ENCODE measurements around the gene CCR6. TPM values are rescaled to one million over a fixed set of nuclear protein-coding genes. Genes with fewer than 3 reads are reported as not detected.

Gene CCR6
- not detected in 2 replicates for total RNA-seq (2022)
- percentile 17 among the genes with signal in this experiment for Bru-seq, nascent RNA
- BruChase-seq, experiment 1, labeled RNA remaining after a 2-hour chase: percentile 36 among the genes with signal in this experiment
- percentile 18 among the genes with signal in this experiment for BruChase-seq, experiment 2, labeled RNA remaining after a 6-hour chase
- long read RNA-seq: 0 reads

- BruUV-seq (replicated peaks): no TSS peak
- Histone ChIP-seq H3K4me1 (peaks cover 16% of the 10 kb centered on the region), H3K9me3 (no peaks in the 10 kb centered on the region), H3K27me3 (replicated peaks; ENCODE audit: control insufficient read depth, insufficient read depth, low read length) (no peaks in the 10 kb centered on the region), H3K4me3 (ENCODE audit: low read depth, low read length) (no peak within 1 kb of the TSS), H3K36me3 (ENCODE audit: control insufficient read depth, insufficient read depth, low read length) (no peaks in the 10 kb centered on the region)
- H3K4me3 Mint-ChIP-seq (ENCODE audit: unreplicated experiment): peak within 1 kb of the TSS; percentile 18
- intact Hi-C loops (cut with micrococcal nuclease; ENCODE audit: unreplicated experiment): loop anchor here (5.0 kb wide), 1 partner anchor 126 kb away; the partner anchor contains the start of gene CEP43
- peak within 1 kb of the TSS; percentile 25 for H3K27ac Mint-ChIP-seq (ENCODE audit: unreplicated experiment)
- H3K36me3 Mint-ChIP-seq (ENCODE audit: insufficient read depth, unreplicated experiment): no peaks in the 10 kb centered on the region
- ChIA-PET POLR2A (no interaction called here), CTCF (interaction anchor here (0.6 to 6.1 kb wide), 4 partner anchors 16 to 348 kb away, joined by 3 to 90 read pairs (median 3); no protein-coding TSS in a partner anchor)
- no peaks in the 10 kb centered on the region for H3K9me3 Mint-ChIP-seq (ENCODE audit: unreplicated experiment)
- no peak for TF ChIP-seq CTCF (IDR thresholded peaks at IDR 0.05; ENCODE audit: insufficient read depth in 1 of 2, low read depth in 1 of 2, low read length in 1 of 2, severe bottlenecking in 1 of 2, unreplicated experiment in 1 of 2)
- peak in 1 of 2 experiments; percentile 43 for DNase-seq
- peaks cover 13% of the 10 kb centered on the region for H3K4me1 Mint-ChIP-seq (ENCODE audit: low read depth, unreplicated experiment)
- H3K27me3 Mint-ChIP-seq (ENCODE audit: insufficient read depth, unreplicated experiment): no peaks in the 10 kb centered on the region
Observed at GRCh38 chr6:167122827-167123657, at the start of gene CCR6. CCR6 (plus strand) TSS chr6:167123096; CDS start chr6:167136135, 13,039 bp downstream.

GRCh38 chr6:167073679-167074274 lies 49.1 kb upstream of the CCR6 start:
- H3K4me3 ChIP-seq (ENCODE audit: low read depth, low read length): no peak overlapping the region
- H3K27me3 ChIP-seq (replicated peaks; ENCODE audit: control insufficient read depth, insufficient read depth, low read length): no peaks in the 10 kb centered on the region
- intact Hi-C loops (cut with micrococcal nuclease; ENCODE audit: unreplicated experiment): no loop called here
- no peaks in the 10 kb centered on the region for H3K36me3 Mint-ChIP-seq (ENCODE audit: insufficient read depth, unreplicated experiment)
- peaks cover 3% of the 10 kb centered on the region; the same call in 1 of the 2 replicates for H3K9me3 ChIP-seq
- H3K9me3 Mint-ChIP-seq (ENCODE audit: unreplicated experiment): no peaks in the 10 kb centered on the region
- TF ChIP-seq CTCF (IDR thresholded peaks at IDR 0.05; ENCODE audit: insufficient read depth in 1 of 2, low read depth in 1 of 2, low read length in 1 of 2, severe bottlenecking in 1 of 2, unreplicated experiment in 1 of 2): no peak
- peaks cover 15% of the 10 kb centered on the region for H3K27me3 Mint-ChIP-seq (ENCODE audit: insufficient read depth, unreplicated experiment)
- H3K27ac Mint-ChIP-seq (ENCODE audit: unreplicated experiment): no peak overlapping the region
- POLR2A ChIA-PET: no interaction called here
- no peak overlapping the region for H3K4me3 Mint-ChIP-seq (ENCODE audit: unreplicated experiment)
- H3K4me1 Mint-ChIP-seq (ENCODE audit: low read depth, unreplicated experiment): no peaks in the 10 kb centered on the region
- DNase-seq: no peak
- CTCF ChIA-PET: no interaction called here
- no peaks in the 10 kb centered on the region for H3K36me3 ChIP-seq (ENCODE audit: control insufficient read depth, insufficient read depth, low read length)
- BruUV-seq (replicated peaks): no TSS peak
- no peaks in the 10 kb centered on the region for H3K4me1 ChIP-seq

GRCh38 chr6:167077241-167077932 lies 45.5 kb upstream of the CCR6 start:
- Mint-ChIP-seq H3K4me1 (ENCODE audit: low read depth, unreplicated experiment) (no peaks in the 10 kb centered on the region), H3K4me3 (ENCODE audit: unreplicated experiment) (no peak overlapping the region), H3K27ac (ENCODE audit: unreplicated experiment) (no peak overlapping the region), H3K9me3 (ENCODE audit: unreplicated experiment) (no peaks in the 10 kb centered on the region), H3K36me3 (ENCODE audit: insufficient read depth, unreplicated experiment) (no peaks in the 10 kb centered on the region), H3K27me3 (ENCODE audit: insufficient read depth, unreplicated experiment) (peaks cover 1% of the 10 kb centered on the region)
- POLR2A ChIA-PET: no interaction called here
- BruUV-seq (replicated peaks): no TSS peak
- no peak for TF ChIP-seq CTCF (IDR thresholded peaks at IDR 0.05; ENCODE audit: insufficient read depth in 1 of 2, low read depth in 1 of 2, low read length in 1 of 2, severe bottlenecking in 1 of 2, unreplicated experiment in 1 of 2)
- no peak for DNase-seq
- Histone ChIP-seq H3K9me3 (peaks cover 3% of the 10 kb centered on the region; the same call in 1 of the 2 replicates), H3K4me1 (no peaks in the 10 kb centered on the region), H3K27me3 (replicated peaks; ENCODE audit: control insufficient read depth, insufficient read depth, low read length) (no peaks in the 10 kb centered on the region), H3K4me3 (ENCODE audit: low read depth, low read length) (no peak overlapping the region), H3K36me3 (ENCODE audit: control insufficient read depth, insufficient read depth, low read length) (no peaks in the 10 kb centered on the region)
- intact Hi-C loops (cut with micrococcal nuclease; ENCODE audit: unreplicated experiment): no loop called here
- CTCF ChIA-PET: no interaction called here

All from Caco-2 (cell line).